ENCODE results near the gene IRF8.

The IRF8 gene

GRCh38 chr16:85917012-85917411, 18.1 kb downstream of the IRF8 start:
- TF ChIP-seq TOX (CRISPR knock-in tag; IDR thresholded peaks at IDR 0.05; ENCODE audit: borderline replicate concordance) (no peak), CREB5 (CRISPR knock-in tag; IDR thresholded peaks at IDR 0.05; ENCODE audit: low read depth) (no peak), GLIS3 (CRISPR knock-in tag; IDR thresholded peaks at IDR 0.05) (no peak), ZNF70 (CRISPR knock-in tag; IDR thresholded peaks at IDR 0.05) (no peak), ESRRG (CRISPR knock-in tag; IDR thresholded peaks at IDR 0.05) (no peak), ZC3H10 (CRISPR knock-in tag; IDR thresholded peaks at IDR 0.05) (no peak)
- TF ChIP-seq, protein P1, sequence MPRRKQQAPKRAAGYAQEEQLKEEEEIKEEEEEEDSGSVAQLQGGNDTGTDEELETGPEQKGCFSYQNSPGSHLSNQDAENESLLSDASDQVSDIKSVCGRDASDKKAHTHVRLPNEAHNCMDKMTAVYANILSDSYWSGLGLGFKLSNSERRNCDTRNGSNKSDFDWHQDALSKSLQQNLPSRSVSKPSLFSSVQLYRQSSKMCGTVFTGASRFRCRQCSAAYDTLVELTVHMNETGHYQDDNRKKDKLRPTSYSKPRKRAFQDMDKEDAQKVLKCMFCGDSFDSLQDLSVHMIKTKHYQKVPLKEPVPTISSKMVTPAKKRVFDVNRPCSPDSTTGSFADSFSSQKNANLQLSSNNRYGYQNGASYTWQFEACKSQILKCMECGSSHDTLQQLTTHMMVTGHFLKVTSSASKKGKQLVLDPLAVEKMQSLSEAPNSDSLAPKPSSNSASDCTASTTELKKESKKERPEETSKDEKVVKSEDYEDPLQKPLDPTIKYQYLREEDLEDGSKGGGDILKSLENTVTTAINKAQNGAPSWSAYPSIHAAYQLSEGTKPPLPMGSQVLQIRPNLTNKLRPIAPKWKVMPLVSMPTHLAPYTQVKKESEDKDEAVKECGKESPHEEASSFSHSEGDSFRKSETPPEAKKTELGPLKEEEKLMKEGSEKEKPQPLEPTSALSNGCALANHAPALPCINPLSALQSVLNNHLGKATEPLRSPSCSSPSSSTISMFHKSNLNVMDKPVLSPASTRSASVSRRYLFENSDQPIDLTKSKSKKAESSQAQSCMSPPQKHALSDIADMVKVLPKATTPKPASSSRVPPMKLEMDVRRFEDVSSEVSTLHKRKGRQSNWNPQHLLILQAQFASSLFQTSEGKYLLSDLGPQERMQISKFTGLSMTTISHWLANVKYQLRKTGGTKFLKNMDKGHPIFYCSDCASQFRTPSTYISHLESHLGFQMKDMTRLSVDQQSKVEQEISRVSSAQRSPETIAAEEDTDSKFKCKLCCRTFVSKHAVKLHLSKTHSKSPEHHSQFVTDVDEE (CRISPR knock-in tag; IDR thresholded peaks at IDR 0.05), result no peak
- no peak for ATAC-seq

- ATAC-seq, result no peak
- TF ChIP-seq CREB5 (CRISPR knock-in tag; IDR thresholded peaks at IDR 0.05; ENCODE audit: low read depth), result no peak
- TF ChIP-seq ZC3H10 (CRISPR knock-in tag; IDR thresholded peaks at IDR 0.05), result no peak
- TF ChIP-seq, protein P2, sequence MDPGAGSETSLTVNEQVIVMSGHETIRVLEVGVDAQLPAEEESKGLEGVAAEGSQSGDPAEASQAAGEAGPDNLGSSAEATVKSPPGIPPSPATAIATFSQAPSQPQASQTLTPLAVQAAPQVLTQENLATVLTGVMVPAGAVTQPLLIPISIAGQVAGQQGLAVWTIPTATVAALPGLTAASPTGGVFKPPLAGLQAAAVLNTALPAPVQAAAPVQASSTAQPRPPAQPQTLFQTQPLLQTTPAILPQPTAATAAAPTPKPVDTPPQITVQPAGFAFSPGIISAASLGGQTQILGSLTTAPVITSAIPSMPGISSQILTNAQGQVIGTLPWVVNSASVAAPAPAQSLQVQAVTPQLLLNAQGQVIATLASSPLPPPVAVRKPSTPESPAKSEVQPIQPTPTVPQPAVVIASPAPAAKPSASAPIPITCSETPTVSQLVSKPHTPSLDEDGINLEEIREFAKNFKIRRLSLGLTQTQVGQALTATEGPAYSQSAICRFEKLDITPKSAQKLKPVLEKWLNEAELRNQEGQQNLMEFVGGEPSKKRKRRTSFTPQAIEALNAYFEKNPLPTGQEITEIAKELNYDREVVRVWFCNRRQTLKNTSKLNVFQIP (CRISPR knock-in tag; IDR thresholded peaks at IDR 0.05; ENCODE audit: borderline replicate concordance, low read depth), result no peak
- TF ChIP-seq, protein P1 (CRISPR knock-in tag; IDR thresholded peaks at IDR 0.05), result no peak
- TF ChIP-seq ZNF8 (CRISPR knock-in tag; IDR thresholded peaks at IDR 0.05), result no peak
- no peak for TF ChIP-seq ZNF565 (CRISPR knock-in tag; conservative IDR thresholded peaks at IDR 0.05; ENCODE audit: low read depth)
- TF ChIP-seq ISL1 (CRISPR knock-in tag; IDR thresholded peaks at IDR 0.05), result no peak
- no peak for TF ChIP-seq PATZ1 (CRISPR knock-in tag; IDR thresholded peaks at IDR 0.05; ENCODE audit: borderline replicate concordance)
- no peak for TF ChIP-seq ESRRG (CRISPR knock-in tag; IDR thresholded peaks at IDR 0.05)
- TF ChIP-seq ARNTL (CRISPR knock-in tag; IDR thresholded peaks at IDR 0.05; ENCODE audit: borderline replicate concordance, low read depth), result no peak
- TF ChIP-seq RARB (CRISPR knock-in tag; IDR thresholded peaks at IDR 0.05), result no peak
- no peak for TF ChIP-seq ZFP3 (CRISPR knock-in tag; IDR thresholded peaks at IDR 0.05)
- no peak for TF ChIP-seq PPARA (CRISPR knock-in tag; IDR thresholded peaks at IDR 0.05; ENCODE audit: borderline replicate concordance)
- TF ChIP-seq TOX (CRISPR knock-in tag; IDR thresholded peaks at IDR 0.05; ENCODE audit: borderline replicate concordance), result no peak
- TF ChIP-seq OSR1 (CRISPR knock-in tag; IDR thresholded peaks at IDR 0.05), result no peak
- no peak for TF ChIP-seq GLIS3 (CRISPR knock-in tag; IDR thresholded peaks at IDR 0.05)
- TF ChIP-seq CSDC2 (CRISPR knock-in tag; IDR thresholded peaks at IDR 0.05), result no peak
- no peak for TF ChIP-seq ZNF70 (CRISPR knock-in tag; IDR thresholded peaks at IDR 0.05)
- TF ChIP-seq BACH2 (CRISPR knock-in tag; IDR thresholded peaks at IDR 0.05; ENCODE audit: borderline replicate concordance), result no peak
These were observed 19.0 kb downstream of the IRF8 start for GRCh38 chr16:85917959-85918358.
